GM12878 (cell line): ENCODE measurements around the gene MARCHF10. TPM values are rescaled to one million over a fixed set of nuclear protein-coding genes. Genes with fewer than 3 reads are reported as not detected.

Experiments
- ATAC-seq: fragments of 200-7000 bp; cut with Tn5 transposase; 3 replicates; pipeline ENCODE4 v1.9.1; 2020; ENCODE audit warnings: mild to moderate bottlenecking, moderate library complexity
- BruUV-seq: library from RNA; stranded (reverse); fragments of 400-500 nt; replicated peaks from 2 replicates; lab custom pipeline; 2021; lab: Mats Ljungman, UMichigan
- CTCF ChIA-PET: fragments of 300-600 bp; sonication (Branson Sonifier 250); formaldehyde crosslinking; extraction: SDS; loops from one replicate; lab custom pipeline; 2021; ENCODE audit warnings: inconsistent platforms; lab: Yijun Ruan, JAX
- POLR2A ChIA-PET: fragments of 350-600 bp; formaldehyde crosslinking; extraction: SDS; loops from one replicate; lab custom pipeline; 2021; ENCODE audit warnings: inconsistent platforms; lab: Charles Lee
- RAD21 ChIA-PET: fragments of 300-600 bp; sonication (Branson Sonifier 250); formaldehyde crosslinking; loops from one replicate; lab custom pipeline; 2023; ENCODE audit warnings: antibody characterized with exemption; ENCODE audit not compliant: unreplicated experiment; lab: Charles Lee
- SMC1A ChIA-PET: fragments of 300-600 bp; sonication (Branson Sonifier 250); formaldehyde crosslinking; loops from one replicate; lab custom pipeline; 2023; ENCODE audit not compliant: unreplicated experiment, uncharacterized antibody; lab: Charles Lee
- DNase-seq: peaks from one replicate; pipeline ENCODE4 v3.0.0-alpha.2; 2011; ENCODE audit warnings: low read depth, low spot score
- FAIRE-seq: peaks from 3 replicates; lab custom pipeline; 2011; peaks lifted over from hg19 to GRCh38; lab: Jason Lieb, UNC
- H2AFZ ChIP-seq: 2 replicates; pipeline ENCODE4 v1.6.0; 2011; ENCODE audit warnings: low read depth, low read length, control low read depth; ENCODE audit not compliant: control insufficient read depth
- H3K27ac ChIP-seq: 2 replicates; pipeline ENCODE4 v1.5.1; 2011; ENCODE audit warnings: control low read depth; ENCODE audit not compliant: control insufficient read depth, insufficient read depth
- H3K27me3 ChIP-seq, 2 experiments: replicated peaks in 1 of 2; 2 replicates each; pipeline versions ENCODE4 v1.6.0 to v1.6.1; 2011; ENCODE audit warnings: low read length in 1 of 2; ENCODE audit not compliant: control insufficient read depth in 2 of 2, insufficient read depth in 2 of 2
- H3K36me3 ChIP-seq, 2 experiments: 2 replicates each; pipeline ENCODE4 v1.5.1; 2011; ENCODE audit warnings: low read length in 1 of 2; ENCODE audit not compliant: control insufficient read depth in 2 of 2, insufficient read depth in 2 of 2
- H3K4me1 ChIP-seq: 2 replicates; pipeline ENCODE4 v1.6.1; 2011; ENCODE audit warnings: mild to moderate bottlenecking, low read length, moderate library complexity, mixed read lengths; ENCODE audit not compliant: control insufficient read depth, insufficient read depth
- H3K4me2 ChIP-seq: 2 replicates; pipeline ENCODE4 v1.6.0; 2011; ENCODE audit warnings: control low read depth; ENCODE audit not compliant: control insufficient read depth, insufficient read depth
- H3K4me3 ChIP-seq: fragments of 200-600 bp; sonication (generic); 2 replicates; pipeline ENCODE4 v1.5.1; 2016
- H3K79me2 ChIP-seq: 2 replicates; pipeline ENCODE4 v1.6.0; 2011; ENCODE audit warnings: low read length; ENCODE audit not compliant: control insufficient read depth, insufficient read depth
- H3K9ac ChIP-seq: 2 replicates; pipeline ENCODE4 v1.8.0; 2011; ENCODE audit warnings: low read length, control low read depth, mixed read lengths; ENCODE audit not compliant: control insufficient read depth, insufficient read depth
- H3K9me3 ChIP-seq: replicated peaks from 3 replicates; pipeline ENCODE4 v1.5.1; 2011; ENCODE audit warnings: mild to moderate bottlenecking, low read length; ENCODE audit not compliant: control insufficient read depth, insufficient read depth
- H4K20me1 ChIP-seq: 2 replicates; pipeline ENCODE4 v1.6.0; 2011; ENCODE audit not compliant: control insufficient read depth, insufficient read depth
- ASH2L ChIP-seq: fragments of 300-600, 200-600 bp; sonication (generic); IDR thresholded peaks from 2 replicates; pipeline ENCODE4 v1.6.1; 2017; ENCODE audit warnings: low read depth, mild to moderate bottlenecking, borderline replicate concordance
- GATAD2B ChIP-seq: fragments of 450-650 bp; conservative IDR thresholded peaks from 2 replicates; pipeline ENCODE4 v1.6.1; 2017; ENCODE audit warnings: low read depth, mild to moderate bottlenecking, moderate library complexity
- IRF4 ChIP-seq: IDR thresholded peaks from 2 replicates; pipeline ENCODE4 v1.6.1; 2011; ENCODE audit warnings: low read depth, low read length
- MTA2 ChIP-seq: fragments of 450-650 bp; IDR thresholded peaks from 2 replicates; pipeline ENCODE4 v1.6.1; 2016; ENCODE audit warnings: low read depth, mild to moderate bottlenecking, moderate library complexity
- NFYA ChIP-seq: IDR thresholded peaks from 2 replicates; pipeline ENCODE4 v1.6.1; 2011; ENCODE audit warnings: low read depth, mild to moderate bottlenecking, low read length, improper control_type of control experiment, borderline replicate concordance
- NR2F1 ChIP-seq: fragments of 450-650 bp; conservative IDR thresholded peaks from 2 replicates; pipeline ENCODE4 v1.6.1; 2017; ENCODE audit warnings: mild to moderate bottlenecking
- SUPT20H ChIP-seq: IDR thresholded peaks from 2 replicates; pipeline ENCODE4 v1.6.1; 2011; ENCODE audit warnings: low read depth, mild to moderate bottlenecking, low read length, moderate library complexity, borderline replicate concordance; ENCODE audit not compliant: control insufficient read depth
- TAF1 ChIP-seq: IDR thresholded peaks from 2 replicates; pipeline ENCODE4 v1.6.1; 2011; ENCODE audit warnings: mild to moderate bottlenecking, low read depth, low read length, borderline replicate concordance
- ZZZ3 ChIP-seq: IDR thresholded peaks from 2 replicates; pipeline ENCODE4 v1.6.1; 2011; ENCODE audit warnings: low read depth; ENCODE audit not compliant: control insufficient read depth, insufficient read length
- WGBS: methylation state at CpG from one replicate; pipeline ENCODE4 v1.1.6; 2016; ENCODE audit warnings: low lambda C conversion rate; ENCODE audit not compliant: insufficient replicate concordance, insufficient coverage; ENCODE audit errors: missing lambda C conversion rate; 5-methylcytosine and 5-hydroxymethylcytosine counted together
- in situ Hi-C: fragments of 300-500 bp; cut with MboI; formaldehyde crosslinking; loops from 9 replicates; pipeline ENCODE4 v1.14.3; 2018; ENCODE audit warnings: mixed read lengths
- intact Hi-C: fragments of 100-400 bp; cut with micrococcal nuclease; formaldehyde crosslinking; loops from one replicate; pipeline ENCODE4 v1.14.2; 2022; ENCODE audit not compliant: unreplicated experiment
- polyA plus RNA-seq, 11 experiments: library from polyadenylated mRNA; depleted of rRNA in 4 of 11; unstranded in 6 of 11; stranded (reverse) in 5 of 11; fragments of >200 nt; fragmentation: Nextera tagmentation in 4 of 11; fragmentation: Illumina TruSeq in 1 of 11; extraction: Ambion mirVana in 4 of 11; extraction: Trizol in 1 of 11; gene quantifications; 1 replicate in 1 of 11; 2 replicates in 10 of 11; pipeline versions ENCODE4 v1.2.1 to v1.2.3, GENCODE V29; 2011 to 2016; ENCODE audit warnings: inconsistent platforms in 2 of 11, missing spikeins in 2 of 11, low read depth in 1 of 11
- total RNA-seq, 4 experiments: library from RNA; depleted of rRNA in 3 of 4; stranded (reverse); fragments of >200 nt in 3 of 4; fragmentation: Illumina TruSeq in 1 of 4; extraction: Trizol in 1 of 4; gene quantifications; 2 replicates each; pipeline versions ENCODE4 v1.2.1 to v1.2.3, GENCODE V29; 2013 to 2021
- TF ChIP-seq, protein P1 (sequence below): IDR thresholded peaks from 2 replicates; pipeline ENCODE4 v1.6.1; 2011; ENCODE audit warnings: low read depth, mild to moderate bottlenecking, low read length, moderate library complexity, borderline replicate concordance; ENCODE audit errors: extremely low read depth
- TF ChIP-seq, protein P2 (sequence below): fragments of 450-650 bp; formaldehyde crosslinking; IDR thresholded peaks from 2 replicates; pipeline ENCODE4 v1.4.0; 2022; ENCODE audit warnings: mild to moderate bottlenecking, moderate library complexity
- TF ChIP-seq, protein P3 (sequence below): IDR thresholded peaks from 2 replicates; pipeline ENCODE4 v1.6.1; 2011; ENCODE audit warnings: low read depth, low read length, improper control_type of control experiment, borderline replicate concordance

The MARCHF10 gene
- total and polyA plus RNA-seq, 10 of the 15 experiments (the other 5 are each of a cell fraction or from before 2014, with no cell fraction given): 0.11 to 0.24 TPM; not detected in 8

DNA sequence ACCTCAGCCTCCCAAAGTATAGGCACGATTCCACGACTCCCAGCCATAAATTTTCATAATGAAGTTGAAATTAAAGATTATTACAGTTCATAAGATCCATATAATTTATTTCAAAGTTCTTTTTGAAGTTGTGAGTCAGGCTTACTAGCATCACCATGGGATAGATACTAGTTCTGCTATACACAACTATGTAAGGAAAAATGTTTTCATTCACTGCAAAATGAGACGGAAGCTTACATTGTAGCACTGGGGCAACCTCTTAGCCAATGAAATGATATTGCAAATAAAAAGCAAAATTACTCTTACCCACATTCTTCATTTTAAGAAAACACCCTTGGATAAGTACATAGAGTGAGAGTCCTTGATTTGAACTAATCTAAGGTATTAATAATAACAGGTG is 18.8 kb upstream of the MARCHF10 start:
- no peaks in the 10 kb centered on the region; the same call in 2 of the 3 replicates for H3K9me3 ChIP-seq
- H3K36me3 ChIP-seq: no peaks in the 10 kb centered on the region
- in situ Hi-C loops (no loop called here), intact Hi-C loops (no loop called here)
- no peak overlapping the region for H3K4me2 ChIP-seq
- FAIRE-seq (no peak), ATAC-seq (no peak), DNase-seq (no peak)
- H3K27ac ChIP-seq: no peak overlapping the region
- H3K9ac ChIP-seq: no peak overlapping the region
- SMC1A ChIA-PET: no interaction called here
- POLR2A ChIA-PET: no interaction called here
- no peaks in the 10 kb centered on the region for H3K79me2 ChIP-seq
- H3K27me3 ChIP-seq: no peaks in the 10 kb centered on the region
- no peak overlapping the region for H3K4me3 ChIP-seq
- RAD21 ChIA-PET: no interaction called here
- no TSS peak for BruUV-seq
- CTCF ChIA-PET: no interaction called here
- 49% methylated on average over 3 of the region's 3 CpGs for WGBS
- H2AFZ ChIP-seq: no peak overlapping the region
- no peaks in the 10 kb centered on the region for H3K4me1 ChIP-seq
- H4K20me1 ChIP-seq: no peaks in the 10 kb centered on the region
- TF ChIP-seq NFYA: no peak
- TF ChIP-seq, protein P1, sequence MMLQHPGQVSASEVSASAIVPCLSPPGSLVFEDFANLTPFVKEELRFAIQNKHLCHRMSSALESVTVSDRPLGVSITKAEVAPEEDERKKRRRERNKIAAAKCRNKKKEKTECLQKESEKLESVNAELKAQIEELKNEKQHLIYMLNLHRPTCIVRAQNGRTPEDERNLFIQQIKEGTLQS: no peak
- TF ChIP-seq NR2F1: no peak
- TF ChIP-seq ASH2L: no peak
- no peak for TF ChIP-seq TAF1
- TF ChIP-seq GATAD2B: no peak
- no peak for TF ChIP-seq ZZZ3
- TF ChIP-seq, all 136 proteins: peak for 0

DNA sequence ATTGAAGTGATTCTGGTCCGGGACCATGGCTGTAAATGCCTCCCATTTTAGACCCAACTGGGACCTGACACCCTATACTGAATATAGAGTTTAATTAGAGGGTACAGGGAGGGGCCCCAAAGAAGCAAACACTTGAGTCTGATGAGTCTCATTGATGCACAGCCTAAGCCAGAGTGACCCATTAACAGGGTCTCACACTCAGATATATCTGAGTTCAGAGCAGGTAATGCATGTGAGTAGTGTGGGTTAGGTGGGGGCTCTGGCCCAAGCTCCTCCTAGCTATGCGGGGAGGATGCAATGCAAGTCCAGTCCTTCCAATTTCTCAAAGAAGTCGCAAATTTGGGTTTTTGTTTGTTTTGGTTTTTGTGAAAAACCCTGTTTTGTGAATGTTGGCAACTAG is 17.1 kb upstream of the MARCHF10 start:
- Histone ChIP-seq H2AFZ (no peak overlapping the region), H3K9ac (no peak overlapping the region), H3K4me2 (no peak overlapping the region), H3K79me2 (no peaks in the 10 kb centered on the region), H3K36me3 (no peaks in the 10 kb centered on the region), H4K20me1 (no peaks in the 10 kb centered on the region), H3K4me1 (no peaks in the 10 kb centered on the region), H3K27ac (no peak overlapping the region), H3K4me3 (no peak overlapping the region), H3K9me3 (no peaks in the 10 kb centered on the region; the same call in 2 of the 3 replicates), H3K27me3 (no peaks in the 10 kb centered on the region)
- in situ Hi-C loops (no loop called here), intact Hi-C loops (no loop called here)
- WGBS: 37% methylated on average over 3 of the region's 3 CpGs
- POLR2A ChIA-PET: no interaction called here
- no TSS peak for BruUV-seq
- no peak for FAIRE-seq
- DNase-seq: no peak
- RAD21 ChIA-PET: no interaction called here
- SMC1A ChIA-PET: no interaction called here
- CTCF ChIA-PET: no interaction called here
- ATAC-seq: no peak
- TF ChIP-seq IRF4: no peak
- TF ChIP-seq, protein P2, sequence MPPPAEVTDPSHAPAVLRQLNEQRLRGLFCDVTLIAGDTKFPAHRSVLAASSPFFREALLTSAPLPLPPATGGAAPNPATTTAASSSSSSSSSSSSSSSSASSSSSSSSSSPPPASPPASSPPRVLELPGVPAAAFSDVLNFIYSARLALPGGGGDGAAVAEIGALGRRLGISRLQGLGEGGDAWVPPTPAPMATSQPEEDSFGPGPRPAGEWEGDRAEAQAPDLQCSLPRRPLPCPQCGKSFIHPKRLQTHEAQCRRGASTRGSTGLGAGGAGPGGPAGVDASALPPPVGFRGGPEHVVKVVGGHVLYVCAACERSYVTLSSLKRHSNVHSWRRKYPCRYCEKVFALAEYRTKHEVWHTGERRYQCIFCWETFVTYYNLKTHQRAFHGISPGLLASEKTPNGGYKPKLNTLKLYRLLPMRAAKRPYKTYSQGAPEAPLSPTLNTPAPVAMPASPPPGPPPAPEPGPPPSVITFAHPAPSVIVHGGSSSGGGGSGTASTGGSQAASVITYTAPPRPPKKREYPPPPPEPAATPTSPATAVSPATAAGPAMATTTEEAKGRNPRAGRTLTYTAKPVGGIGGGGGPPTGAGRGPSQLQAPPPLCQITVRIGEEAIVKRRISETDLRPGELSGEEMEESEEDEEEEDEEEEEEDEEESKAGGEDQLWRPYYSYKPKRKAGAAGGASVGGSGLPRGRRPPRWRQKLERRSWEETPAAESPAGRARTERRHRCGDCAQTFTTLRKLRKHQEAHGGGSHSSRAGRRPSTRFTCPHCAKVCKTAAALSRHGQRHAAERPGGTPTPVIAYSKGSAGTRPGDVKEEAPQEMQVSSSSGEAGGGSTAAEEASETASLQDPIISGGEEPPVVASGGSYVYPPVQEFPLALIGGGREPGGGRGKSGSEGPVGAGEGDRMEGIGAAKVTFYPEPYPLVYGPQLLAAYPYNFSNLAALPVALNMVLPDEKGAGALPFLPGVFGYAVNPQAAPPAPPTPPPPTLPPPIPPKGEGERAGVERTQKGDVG (CRISPR knock-in tag): no peak
- TF ChIP-seq MTA2: no peak
- TF ChIP-seq SUPT20H: no peak
- TF ChIP-seq, protein P3, sequence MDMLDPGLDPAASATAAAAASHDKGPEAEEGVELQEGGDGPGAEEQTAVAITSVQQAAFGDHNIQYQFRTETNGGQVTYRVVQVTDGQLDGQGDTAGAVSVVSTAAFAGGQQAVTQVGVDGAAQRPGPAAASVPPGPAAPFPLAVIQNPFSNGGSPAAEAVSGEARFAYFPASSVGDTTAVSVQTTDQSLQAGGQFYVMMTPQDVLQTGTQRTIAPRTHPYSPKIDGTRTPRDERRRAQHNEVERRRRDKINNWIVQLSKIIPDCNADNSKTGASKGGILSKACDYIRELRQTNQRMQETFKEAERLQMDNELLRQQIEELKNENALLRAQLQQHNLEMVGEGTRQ: no peak
